ENCODE results near the gene BIRC2. TPM values are rescaled to one million over a fixed set of nuclear protein-coding genes. Genes with fewer than 3 reads are reported as not detected.

Gene BIRC2
- total RNA-seq, 1 experiment from 2014 or later: 28.2 TPM

- Histone ChIP-seq H2AFZ (ENCODE audit: low read length) (no peak overlapping the region), H3K79me2 (ENCODE audit: insufficient read depth, low read length) (no peaks in the 10 kb centered on the region), H2BK12ac (ENCODE audit: insufficient read length, low read depth, low read length) (no peak overlapping the region), H3K18ac (ENCODE audit: insufficient read length, low read depth, low read length) (no peak overlapping the region), H3T11ph (ENCODE audit: low read length) (no peak overlapping the region), H3K4me2 (ENCODE audit: insufficient read depth, insufficient read length, low read length) (no peak overlapping the region), H4K8ac (replicated peaks; ENCODE audit: insufficient read length, low read depth, low read length) (no peak overlapping the region), H3K9ac (ENCODE audit: extremely low read depth, insufficient read length, low read length) (no peak overlapping the region), H2AK5ac (ENCODE audit: insufficient read length, low read length) (no peak overlapping the region), H4K5ac (ENCODE audit: insufficient read length, low read depth, low read length) (no peak overlapping the region), H2BK5ac (ENCODE audit: insufficient read length, low read length) (no peak overlapping the region), H3K4ac (ENCODE audit: low read depth, low read length) (no peak overlapping the region), H3K27ac (ENCODE audit: insufficient read length, low read depth, low read length) (no peak overlapping the region), H3K14ac (ENCODE audit: insufficient read depth, low read length) (no peak overlapping the region), H2BK15ac (ENCODE audit: low read depth, low read length) (no peak overlapping the region), H3K23ac (ENCODE audit: insufficient read length, low read depth, low read length) (no peak overlapping the region), H3K9me3 (ENCODE audit: control insufficient read depth, low read depth, low read length) (no peaks in the 10 kb centered on the region), H3K56ac (ENCODE audit: insufficient read length, low read depth, low read length) (no peak overlapping the region), H4K20me1 (ENCODE audit: control insufficient read depth, insufficient read depth, insufficient read length) (no peaks in the 10 kb centered on the region), H3K27me3 (ENCODE audit: insufficient read depth, low read length) (no peaks in the 10 kb centered on the region), H2BK20ac (ENCODE audit: low read depth, low read length, poor library complexity, severe bottlenecking) (no peak overlapping the region), H2BK120ac (ENCODE audit: low read depth, low read length, poor library complexity, severe bottlenecking) (no peak overlapping the region), H4K91ac (ENCODE audit: insufficient read length, low read depth, low read length) (no peak overlapping the region), H3K79me1 (ENCODE audit: insufficient read depth, low read depth, low read length, poor library complexity, severe bottlenecking) (no peaks in the 10 kb centered on the region), H3K23me2 (ENCODE audit: insufficient read length, low read depth, low read length, poor library complexity, severe bottlenecking) (no peaks in the 10 kb centered on the region), H3K4me1 (ENCODE audit: insufficient read depth, low read length) (no peaks in the 10 kb centered on the region)
- no peaks in the 10 kb centered on the region for H3K27me3 Mint-ChIP-seq (ENCODE audit: low read depth)
- no peak for TF ChIP-seq CTCF (conservative IDR thresholded peaks at IDR 0.05)
- no peaks in the 10 kb centered on the region for H3K9me3 Mint-ChIP-seq
- no peak overlapping the region for H3K4me3 Mint-ChIP-seq
- H3K27ac Mint-ChIP-seq: no peak overlapping the region
- no peak for DNase-seq
- H3K36me3 Mint-ChIP-seq (ENCODE audit: insufficient read depth in 1 of 3, low read depth in 3 of 3): no peaks in the 10 kb centered on the region
- no peaks in the 10 kb centered on the region for H3K4me1 Mint-ChIP-seq
These were observed 16.8 kb upstream of the BIRC2 start for GRCh38 chr11:102330231-102330630.
